GM21786 (cell line): Measurements from ENCODE around the gene CELF4.
A peak's percentile ranks its signal among the peaks of the same experiment; 100 is the strongest.

Experiments
- ATAC-seq: cut with Tn5 transposase; IDR thresholded peaks from one replicate; pipeline ENCODE4 v1.9.1; 2021; ENCODE audit not compliant: unreplicated experiment

CELF4 gene

DNA sequence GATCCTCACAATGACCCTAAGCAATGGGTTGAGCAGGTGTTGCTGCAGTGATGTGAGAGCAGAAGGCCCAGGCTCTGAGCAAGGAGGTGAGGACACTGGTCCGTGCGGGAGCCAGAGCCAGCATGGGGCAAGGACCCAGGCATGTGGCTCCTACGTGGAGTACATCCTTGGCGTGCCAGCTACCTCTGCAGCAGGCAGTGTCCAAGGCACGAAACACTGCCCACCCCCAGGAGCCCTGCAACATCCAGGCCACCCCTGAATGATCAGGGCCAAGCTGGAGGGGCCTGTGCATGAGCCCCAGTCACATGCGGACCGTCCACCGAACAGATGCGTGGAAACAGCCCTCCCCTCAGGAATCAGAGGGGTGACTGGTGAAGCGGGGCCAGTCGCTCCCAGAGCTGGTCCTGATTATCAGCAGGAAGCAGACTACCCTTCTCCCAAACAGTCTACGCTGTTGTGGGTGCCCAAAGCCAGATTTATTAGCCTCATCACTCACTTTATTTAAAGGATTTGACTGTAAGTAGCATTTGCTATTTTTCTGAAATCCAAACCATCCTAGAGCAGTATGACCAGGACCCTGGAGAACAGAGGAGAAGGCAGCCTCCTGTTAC lies 16.8 kb downstream of the CELF4 start:
- no peak for ATAC-seq

GRCh38 chr18:37547196-37547827 lies 18.3 kb downstream of the CELF4 start:
- no peak for ATAC-seq

GRCh38 chr18:37546651-37547050 lies 18.9 kb downstream of the CELF4 start:
- ATAC-seq, result no peak

DNA sequence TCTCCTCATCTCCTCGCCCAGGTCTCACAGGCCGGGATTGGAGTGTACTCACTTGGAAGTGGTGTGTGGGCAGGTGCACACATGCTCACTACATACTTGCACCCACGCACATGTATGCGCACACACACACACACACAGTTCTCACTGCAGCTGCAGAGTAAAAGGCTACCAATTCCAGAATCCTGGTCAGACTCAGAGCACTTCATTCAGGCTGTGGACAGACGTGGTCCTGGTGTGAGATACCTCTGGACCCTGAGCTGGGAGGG lies 19.4 kb downstream of the CELF4 start:
- no peak for ATAC-seq

DNA sequence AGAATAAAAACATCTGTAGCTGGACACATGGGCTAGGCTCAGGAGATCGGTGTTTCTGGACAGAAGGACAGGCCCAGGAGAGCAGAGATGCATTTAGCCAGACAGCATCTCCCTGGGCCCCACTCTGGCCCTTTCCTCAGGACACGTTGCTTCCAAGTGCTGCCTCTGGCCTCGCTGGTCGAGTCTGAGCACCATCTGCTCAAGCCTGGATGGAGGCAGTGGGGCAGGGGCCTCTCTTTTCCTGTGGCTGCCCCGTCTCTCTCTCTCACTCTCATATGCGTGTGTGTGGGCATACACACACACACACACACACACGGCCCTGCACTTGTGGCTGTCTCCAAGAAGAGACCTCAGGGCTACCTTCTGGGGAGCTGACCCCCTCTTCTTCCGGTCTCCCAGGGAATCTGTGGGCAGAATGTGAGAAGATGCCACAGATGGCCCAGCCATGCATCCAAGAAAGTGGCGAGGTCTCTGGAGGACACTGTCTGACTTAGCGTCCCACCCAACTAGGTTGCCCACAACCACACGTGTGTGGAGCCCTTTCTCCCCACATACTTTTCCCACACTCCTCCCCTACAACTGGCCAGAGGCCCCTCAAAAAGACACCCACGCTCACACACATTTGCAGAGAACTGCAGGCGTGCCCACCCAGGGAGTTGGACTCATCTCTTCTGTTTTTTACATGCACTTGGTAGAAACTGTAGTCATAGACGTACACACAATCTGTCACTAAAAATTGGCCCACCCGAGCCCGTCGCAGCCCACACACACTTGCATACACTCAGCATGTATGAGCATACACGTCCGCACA lies 19.9 kb downstream of the CELF4 start:
- ATAC-seq, result no peak

DNA sequence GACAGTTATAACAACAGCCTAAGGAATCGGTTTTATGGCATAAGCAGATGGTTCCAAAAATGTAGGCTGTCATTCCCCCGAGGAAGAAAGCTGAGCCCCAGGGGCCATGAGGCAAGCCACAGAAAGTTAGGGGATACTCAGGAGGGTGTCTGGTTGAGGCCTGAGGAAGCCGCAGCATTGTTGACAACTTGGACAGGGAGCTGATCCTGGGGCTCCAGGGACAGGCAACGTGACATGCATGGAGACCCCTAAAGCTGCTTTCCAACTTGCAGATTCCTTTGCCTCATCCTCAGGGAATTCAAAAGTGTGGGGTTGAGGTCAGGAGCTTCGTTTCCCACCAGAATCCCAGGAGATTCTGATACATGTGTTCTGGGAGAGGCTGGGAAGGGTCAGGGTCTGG lies 20.9 kb downstream of the CELF4 start:
- ATAC-seq, result no peak

DNA sequence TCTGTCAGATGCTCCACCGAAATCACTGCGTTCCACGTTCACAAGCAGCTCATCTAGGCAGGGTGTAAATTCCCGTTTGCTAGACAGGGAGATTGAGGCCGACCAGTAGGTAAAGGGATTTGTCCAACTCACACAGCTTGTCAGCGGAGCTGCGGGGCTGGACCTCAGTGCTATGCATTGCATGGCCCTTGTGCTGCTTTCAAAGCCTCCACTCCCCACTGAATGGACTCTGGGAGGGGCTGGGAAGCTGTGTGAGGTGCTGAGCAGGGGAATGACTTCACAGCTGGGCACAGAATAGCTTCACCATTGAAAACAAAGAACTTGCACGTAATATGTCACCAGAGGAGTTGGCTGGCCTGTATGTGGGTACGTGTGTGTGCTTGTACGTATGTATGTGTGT lies 21.4 kb downstream of the CELF4 start:
- ATAC-seq, result no peak

GRCh38 chr18:37543321-37543720 lies 22.3 kb downstream of the CELF4 start:
- no peak for ATAC-seq

GRCh38 chr18:37541517-37541916 lies 24.1 kb downstream of the CELF4 start:
- no peak for ATAC-seq

DNA sequence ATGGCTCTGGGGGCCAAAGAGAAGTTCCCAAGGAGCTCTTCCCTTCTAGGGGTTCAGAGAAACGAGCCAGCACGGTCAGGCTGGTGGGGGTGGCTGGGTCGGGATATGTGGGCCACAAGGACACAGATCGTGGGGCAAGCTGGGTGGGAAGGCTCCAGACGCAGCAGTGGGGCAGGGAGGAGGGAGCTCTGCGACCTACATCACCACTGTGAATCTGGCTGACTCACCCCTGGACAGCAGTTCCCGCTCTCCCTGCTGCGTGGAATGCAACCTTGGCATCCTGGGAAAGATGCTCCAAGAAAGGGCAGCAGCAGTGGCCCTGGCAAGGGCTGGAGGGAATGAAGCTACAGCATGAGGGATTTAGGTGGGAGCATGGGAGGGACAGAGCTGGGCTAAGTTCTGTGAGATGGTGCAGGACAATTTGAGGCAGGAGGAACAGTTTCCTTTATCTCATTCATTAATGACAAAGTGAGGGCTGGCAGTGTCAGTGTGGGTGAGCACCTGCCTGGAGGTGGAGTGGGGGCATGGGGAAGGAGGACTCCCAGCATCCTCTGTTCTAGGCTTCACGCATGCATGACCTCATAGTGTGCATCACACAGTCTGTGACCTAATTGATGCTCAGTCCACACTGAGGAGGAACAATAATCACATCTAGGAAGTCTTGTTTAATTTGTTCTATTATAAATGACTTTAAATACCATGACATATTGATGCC lies 25.0 kb downstream of the CELF4 start:
- ATAC-seq, result no peak

DNA sequence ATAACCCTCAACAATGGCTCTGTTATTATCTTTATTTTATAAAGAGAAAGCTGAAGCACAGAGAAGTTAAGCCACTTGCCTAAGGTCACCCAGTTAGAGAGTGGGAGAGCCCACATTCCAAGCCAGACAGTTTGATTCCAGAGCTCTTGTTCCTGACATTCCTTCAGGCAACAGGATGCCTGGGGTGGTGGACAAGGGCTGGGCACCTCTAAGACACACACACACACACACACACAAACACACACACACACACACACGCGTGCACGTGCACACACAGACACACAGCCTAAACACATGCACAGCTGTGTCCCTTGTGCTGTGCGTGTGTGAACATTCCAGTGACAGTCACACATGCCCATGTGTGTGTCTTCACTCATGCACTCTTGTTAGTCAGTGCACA lies 26.4 kb downstream of the CELF4 start:
- no peak for ATAC-seq

GRCh38 chr18:37538526-37539205 lies 26.9 kb downstream of the CELF4 start:
- no peak for ATAC-seq

DNA sequence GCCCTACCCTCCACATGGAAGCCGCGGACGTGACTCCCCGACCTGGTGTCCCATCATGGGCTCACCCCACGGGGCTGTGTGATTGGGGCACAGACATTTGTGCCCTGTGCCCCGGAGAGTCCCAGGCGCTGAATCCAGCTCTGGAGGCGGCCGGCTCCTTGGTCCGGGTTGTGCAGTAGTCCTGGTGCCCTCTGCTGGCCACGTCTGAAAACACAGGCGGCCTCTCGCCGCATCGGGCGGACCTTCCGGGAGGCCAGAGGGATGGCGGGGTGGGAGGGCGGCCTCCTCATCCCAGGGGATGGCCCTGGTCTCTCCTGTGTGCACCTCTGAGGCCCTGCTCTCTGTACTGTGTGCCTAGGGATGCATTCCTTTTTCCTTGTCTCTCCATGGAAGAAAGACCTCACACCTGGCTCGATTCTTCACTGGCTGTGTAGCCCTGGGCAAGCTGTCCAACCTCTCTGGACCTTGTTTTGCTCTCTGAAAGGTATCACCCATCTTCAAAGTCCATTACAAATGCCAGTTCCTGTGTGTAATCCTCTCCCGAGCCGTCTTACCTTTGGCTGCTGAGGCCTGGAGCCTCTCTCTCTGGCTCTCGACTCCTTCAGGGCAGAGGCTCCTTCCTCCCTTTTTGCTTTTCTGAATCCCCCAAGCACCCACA lies 27.6 kb downstream of the CELF4 start:
- ATAC-seq, result peak; percentile 77

- no peak for ATAC-seq
Measured at GRCh38 chr18:37536656-37537055, 28.9 kb downstream of the CELF4 start.

DNA sequence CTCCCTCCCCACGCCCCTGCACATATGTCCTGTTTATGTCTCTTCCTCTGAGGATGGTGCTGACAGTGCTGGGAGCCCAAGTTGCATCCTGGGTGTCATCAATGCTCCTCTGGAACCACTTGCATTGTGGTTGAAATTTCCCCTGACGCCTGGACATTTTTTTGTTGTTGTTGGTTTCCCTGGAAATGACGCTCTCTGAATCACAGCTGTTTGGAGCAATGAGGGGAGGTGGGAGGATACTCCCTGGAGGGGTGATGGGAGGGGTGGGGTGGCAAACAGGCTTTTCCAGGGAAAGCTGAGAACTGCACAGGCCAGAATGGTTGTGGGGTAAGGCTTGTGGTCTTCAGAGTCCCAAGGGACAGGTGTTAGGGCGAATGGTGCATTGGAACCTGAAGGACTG lies 29.6 kb downstream of the CELF4 start:
- ATAC-seq, result no peak

DNA sequence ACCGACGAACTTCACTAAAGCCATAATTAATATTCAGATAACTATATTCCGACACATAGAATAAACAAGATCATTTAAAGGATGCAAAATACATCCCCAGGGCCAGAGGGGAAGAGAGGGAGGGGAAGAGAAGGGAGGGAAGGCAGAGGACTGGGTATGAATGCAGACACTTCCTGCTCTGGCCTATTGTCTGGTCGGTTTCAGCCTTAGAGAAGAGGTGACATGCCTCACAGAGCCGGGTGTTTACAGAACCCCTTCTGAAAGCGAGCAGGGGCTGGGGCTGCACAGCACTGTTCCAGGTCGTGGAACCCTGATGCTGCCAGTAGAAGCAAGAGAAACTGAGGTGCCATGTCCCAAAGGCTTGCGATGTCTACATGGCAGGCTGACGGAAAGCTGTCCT lies 31.0 kb downstream of the CELF4 start:
- ATAC-seq, result no peak

GRCh38 chr18:37533647-37534584 lies 31.7 kb downstream of the CELF4 start:
- ATAC-seq, result no peak

- no peak for ATAC-seq
Measured at GRCh38 chr18:37532917-37533316, 32.7 kb downstream of the CELF4 start.

- peak; percentile 79 for ATAC-seq
Measured at GRCh38 chr18:37529863-37530262, 35.7 kb downstream of the CELF4 start.

GRCh38 chr18:37529296-37529695 lies 36.3 kb downstream of the CELF4 start:
- no peak for ATAC-seq
